HepG2 (cell line): ENCODE measurements around the gene NPHP1. TPM values are rescaled to one million over a fixed set of nuclear protein-coding genes. Genes with fewer than 3 reads are reported as not detected.

ENCODE experiments used
- ATAC-seq: fragments of 200-7000 bp; cut with Tn5 transposase; 3 replicates; pipeline ENCODE4 v1.9.1; 2020; ENCODE audit warnings: mild to moderate bottlenecking, moderate library complexity
- BruUV-seq: library from RNA; stranded (reverse); fragments of 400-500 nt; replicated peaks from 2 replicates; lab custom pipeline; 2021; lab: Mats Ljungman, UMichigan
- CTCF ChIA-PET: fragments of 300-600 bp; formaldehyde crosslinking; extraction: SDS; loops from one replicate; lab custom pipeline; 2021; ENCODE audit warnings: low total read pairs, inconsistent platforms, low intra/inter-chr PET ratio; lab: Yijun Ruan, JAX
- POLR2A ChIA-PET: fragments of 350-600 bp; sonication (Branson Sonifier 250); formaldehyde crosslinking; loops from one replicate; lab custom pipeline; 2020; ENCODE audit warnings: antibody characterized with exemption, inconsistent platforms; lab: Yijun Ruan, JAX
- DNase-seq: peaks from one replicate; pipeline ENCODE4 v3.0.0-alpha.2; 2015; ENCODE audit warnings: low spot score
- FAIRE-seq: peaks from 3 replicates; lab custom pipeline; 2011; peaks lifted over from hg19 to GRCh38; lab: Jason Lieb, UNC
- H2AFZ ChIP-seq: one replicate; pipeline ENCODE4 v1.6.1; 2011; ENCODE audit warnings: low read length, inconsistent platforms
- H3K27ac ChIP-seq: fragments of 300-600 bp; 3 replicates; pipeline ENCODE4 v1.8.0; 2011; ENCODE audit warnings: mixed run types, mild to moderate bottlenecking, mixed read lengths, low read length, inconsistent platforms; ENCODE audit not compliant: insufficient read depth; ENCODE audit errors: extremely low read length
- H3K27me3 ChIP-seq, 2 experiments: fragments of 200-600 bp in 1 of 2; 2 replicates in 1 of 2; 3 replicates in 1 of 2; pipeline versions ENCODE4 v1.6.0 to v1.8.0; 2011; ENCODE audit warnings: low read length in 2 of 2, mild to moderate bottlenecking in 2 of 2, moderate library complexity in 2 of 2, inconsistent platforms in 1 of 2; ENCODE audit not compliant: insufficient read depth in 2 of 2, control insufficient read depth in 1 of 2
- H3K36me3 ChIP-seq, 2 experiments: fragments of 200-600 bp in 1 of 2; replicated peaks in 1 of 2; 2 replicates in 1 of 2; 3 replicates in 1 of 2; pipeline versions ENCODE4 v1.5.1 to v1.8.0; 2011; ENCODE audit warnings: low read length in 2 of 2, inconsistent platforms in 1 of 2; ENCODE audit not compliant: insufficient read depth in 2 of 2, control insufficient read depth in 1 of 2
- H3K4me1 ChIP-seq: 2 replicates; pipeline ENCODE4 v1.5.1; 2012; ENCODE audit warnings: low read length, inconsistent platforms; ENCODE audit not compliant: insufficient read depth
- H3K4me2 ChIP-seq: 2 replicates; pipeline ENCODE4 v1.6.0; 2011; ENCODE audit warnings: low read depth, low read length, inconsistent platforms
- H3K4me3 ChIP-seq, 3 experiments: fragments of 200-600 bp in 1 of 3; sonication (generic), shearing (Covaris generic) in 1 of 3; replicated peaks in 1 of 3; 2 replicates each; pipeline ENCODE4 v1.5.1; 2011 to 2016; ENCODE audit warnings: low read length in 3 of 3, inconsistent platforms in 2 of 3, low read depth in 2 of 3, mild to moderate bottlenecking in 2 of 3, control low read depth in 1 of 3, mixed read lengths in 1 of 3; ENCODE audit not compliant: insufficient read depth in 1 of 3
- H3K79me2 ChIP-seq: one replicate; pipeline ENCODE4 v1.6.1; 2011; ENCODE audit warnings: low read length, inconsistent platforms; ENCODE audit not compliant: insufficient read depth
- H3K9ac ChIP-seq: 2 replicates; pipeline ENCODE4 v1.6.0; 2011; ENCODE audit warnings: mild to moderate bottlenecking, low read depth, low read length, inconsistent platforms; ENCODE audit not compliant: insufficient read depth
- H3K9me3 ChIP-seq: 2 replicates; pipeline ENCODE4 v1.5.1; 2012; ENCODE audit warnings: mild to moderate bottlenecking, low read length
- H4K20me1 ChIP-seq: 2 replicates; pipeline ENCODE4 v1.6.0; 2011; ENCODE audit warnings: inconsistent platforms, mild to moderate bottlenecking, low read length, moderate library complexity; ENCODE audit not compliant: insufficient read depth
- GTF2F1 ChIP-seq: fragments of 150-350 bp; IDR thresholded peaks from 2 replicates; pipeline ENCODE4 v1.6.1; 2014; ENCODE audit warnings: low read length
- KLF11 ChIP-seq: IDR thresholded peaks from 2 replicates; pipeline ENCODE4 v1.6.1; 2016; ENCODE audit warnings: missing compliant biosample characterization
- MAFF ChIP-seq: IDR thresholded peaks from 2 replicates; pipeline ENCODE4 v1.6.1; 2011; ENCODE audit warnings: low read depth, low read length, improper control_type of control experiment
- MAFK ChIP-seq, 2 experiments: IDR thresholded peaks in 1 of 2; conservative IDR thresholded peaks in 1 of 2; 2 replicates each; pipeline ENCODE4 v1.6.1; 2011; ENCODE audit warnings: improper control_type of control experiment in 2 of 2, low read length in 2 of 2
- MIXL1 ChIP-seq: IDR thresholded peaks from 2 replicates; pipeline ENCODE4 v1.6.1; 2016
- ZNF225 ChIP-seq: sonication (generic); formaldehyde crosslinking; IDR thresholded peaks from 2 replicates; pipeline ENCODE4 v1.4.0; 2020; ENCODE audit warnings: mild to moderate bottlenecking, missing genetic modification reagents
- ZNF441 ChIP-seq: sonication (generic); formaldehyde crosslinking; IDR thresholded peaks from 2 replicates; pipeline ENCODE4 v1.7.0; 2021; ENCODE audit warnings: missing genetic modification reagents, borderline replicate concordance
- ZNF737 ChIP-seq: sonication (generic); formaldehyde crosslinking; IDR thresholded peaks from 2 replicates; pipeline ENCODE4 v1.5.0; 2020; ENCODE audit warnings: missing genetic modification reagents, mild to moderate bottlenecking, borderline replicate concordance
- WGBS: methylation state at CpG from one replicate; pipeline ENCODE4 v1.1.6; 2017; ENCODE audit warnings: low lambda C conversion rate; 5-methylcytosine and 5-hydroxymethylcytosine counted together
- in situ Hi-C: cut with HindIII; loops from 2 replicates; pipeline ENCODE4 v1.10.0; 2017; ENCODE audit warnings: low pct_unique_long_range_greater_than_20kb; ENCODE audit not compliant: extremely low pct_ligation_motif_present
- intact Hi-C: fragments of 100-400 bp; cut with micrococcal nuclease; formaldehyde crosslinking; loops from one replicate; pipeline ENCODE4 v1.10.0; 2022; ENCODE audit not compliant: unreplicated experiment
- polyA plus RNA-seq, 8 experiments: library from polyadenylated mRNA; depleted of rRNA in 3 of 8; stranded (reverse) in 7 of 8; unstranded in 1 of 8; fragments of >200 nt; fragmentation: Illumina TruSeq in 4 of 8; extraction: Trizol in 4 of 8; gene quantifications; 2 replicates each; pipeline versions ENCODE4 v1.2.1 to v1.2.3, GENCODE V29; 2011 to 2016; ENCODE audit warnings: low read depth in 4 of 8, missing spikeins in 1 of 8, mixed read lengths in 1 of 8; ENCODE audit not compliant: insufficient read depth in 1 of 8
- total RNA-seq, 5 experiments: library from RNA; depleted of rRNA; stranded (reverse); fragments of >200 nt; fragmentation: Illumina TruSeq; extraction: Trizol; gene quantifications; 2 replicates each; pipeline ENCODE4 v1.2.3, GENCODE V29; 2016; ENCODE audit warnings: low read depth in 1 of 5

NPHP1 gene
- total and polyA plus RNA-seq, 2 of the 13 experiments (the other 11 are each of a cell fraction or from before 2014, with no cell fraction given) = 2.7 to 4.8 TPM

- no peak overlapping the region for H2AFZ ChIP-seq
- no peak for TF ChIP-seq ZNF737
- peak; percentile 37 to 41; a peak in 2 of 4 replicates for TF ChIP-seq MAFK (conservative IDR thresholded peaks at IDR 0.05 in 1 of 2, IDR thresholded peaks at IDR 0.05 in 1 of 2; ENCODE audit: low read length in 2 of 2)
- 0 out of 2 replicates have a peak, but pooled peaks have one; percentile 16 for TF ChIP-seq MAFF
- TF ChIP-seq ZNF225 = no peak
These were observed 34.7 kb downstream of the NPHP1 start for GRCh38 chr2:110170102-110170501.

GRCh38 chr2:110167326-110168000 lies 37.4 kb downstream of the NPHP1 start:
- H3K79me2 ChIP-seq = no peaks in the 10 kb centered on the region
- no peak overlapping the region for H3K4me3 ChIP-seq
- TF ChIP-seq GTF2F1 (no peak), MIXL1 (no peak), KLF11 (CRISPR knock-in tag) (no peak), ZNF441 (CRISPR knock-in tag) (no peak)
- no peaks in the 10 kb centered on the region for H4K20me1 ChIP-seq
- no peaks in the 10 kb centered on the region for H3K9me3 ChIP-seq
- no peak for FAIRE-seq
- no peak overlapping the region for H3K4me2 ChIP-seq
- H3K36me3 ChIP-seq = no peaks in the 10 kb centered on the region
- H2AFZ ChIP-seq = no peak overlapping the region
- ATAC-seq = no peak
- no peak overlapping the region for H3K9ac ChIP-seq
- no peaks in the 10 kb centered on the region for H3K4me1 ChIP-seq
- in situ Hi-C loops = no loop called here
- POLR2A ChIA-PET = no interaction called here
- BruUV-seq = no TSS peak
- no peak for DNase-seq
- H3K27ac ChIP-seq = no peak overlapping the region
- H3K27me3 ChIP-seq = no peaks in the 10 kb centered on the region; a peak in 1 of 5 replicates
- CTCF ChIA-PET = no interaction called here
- intact Hi-C loops = no loop called here
- WGBS = 28% methylated on average over 5 of the region's 5 CpGs

More at GRCh38 chr2:110170102-110170501, 34.7 kb downstream of the NPHP1 start:
- Histone ChIP-seq H3K9ac (no peak overlapping the region), H3K4me2 (no peak overlapping the region), H4K20me1 (no peaks in the 10 kb centered on the region), H3K4me3 (no peak overlapping the region), H3K9me3 (no peaks in the 10 kb centered on the region), H3K4me1 (no peaks in the 10 kb centered on the region), H3K27ac (no peak overlapping the region), H3K27me3 (no peaks in the 10 kb centered on the region; a peak in 1 of 5 replicates), H3K79me2 (no peaks in the 10 kb centered on the region), H3K36me3 (no peaks in the 10 kb centered on the region)
- no peak for DNase-seq
- in situ Hi-C loops = no loop called here
- no peak for ATAC-seq
- FAIRE-seq = no peak
- WGBS = 26% methylated on average over 3 of the region's 3 CpGs
- intact Hi-C loops = no loop called here
- CTCF ChIA-PET = no interaction called here
- POLR2A ChIA-PET = no interaction called here
- no TSS peak for BruUV-seq
